Measurements from ENCODE around the gene NPDC1. TPM values are rescaled to one million over a fixed set of nuclear protein-coding genes. Genes with fewer than 3 reads are reported as not detected.
A peak's percentile ranks its signal among the peaks of the same experiment; 100 is the strongest.

The NPDC1 gene
- 44.1 and 49.2 TPM in 2 replicates for total RNA-seq (2022)
- Bru-seq, nascent RNA = percentile 51 among the genes with signal in this experiment
- BruChase-seq, experiment 1, labeled RNA remaining after a 2-hour chase = percentile 60 among the genes with signal in this experiment
- percentile 76 among the genes with signal in this experiment for BruChase-seq, experiment 2, labeled RNA remaining after a 6-hour chase
- long read RNA-seq, transcript NPDC1-202 (9 exons, 1,494 nt) = major isoform, 40 of 48 reads
- long read RNA-seq, partial matches to known transcripts = 2 of 48 reads
- long read RNA-seq, other reads (novel, unspliced or antisense) = 5 of 48 reads

DNA sequence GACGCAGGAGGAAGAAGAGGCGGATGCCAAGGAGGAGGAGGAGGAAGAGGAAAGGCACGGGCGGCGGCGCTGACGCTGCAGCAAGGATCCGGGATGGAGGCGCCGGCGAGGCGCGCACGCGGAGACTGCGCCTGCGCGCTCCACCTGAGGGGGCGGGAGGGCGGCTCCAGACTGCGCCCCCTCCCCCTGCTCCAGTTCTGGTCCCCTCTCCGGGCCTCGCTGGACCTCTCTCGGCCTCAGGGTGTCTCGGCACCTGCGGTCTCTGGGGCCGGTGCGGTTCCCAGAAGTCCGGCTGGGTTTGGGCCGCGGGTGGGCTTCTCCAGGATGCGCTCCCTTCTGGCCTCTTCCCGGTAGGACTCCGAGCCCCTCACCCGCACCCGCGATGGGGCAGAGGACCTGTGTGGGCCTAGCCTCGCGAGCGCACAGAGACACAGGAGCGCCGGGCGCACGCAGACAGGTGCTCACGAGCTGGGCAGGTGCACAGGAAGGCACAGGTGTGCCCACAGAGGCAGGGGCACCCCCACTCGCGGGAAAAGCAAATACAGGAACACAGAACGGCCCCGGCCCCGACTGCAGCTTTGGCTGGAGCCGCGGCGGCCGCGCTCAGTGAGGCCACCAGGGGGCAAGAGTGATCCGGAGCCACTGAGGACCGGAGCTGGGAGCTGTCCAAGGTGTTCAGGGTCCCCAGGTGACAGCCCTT lies at the start of gene NPDC1:
NPDC1 (minus strand) TSS at position 90 of the 700 bp plus-strand sequence. CDS start 188 bp downstream, outside the sequence.
- intact Hi-C loops (cut with micrococcal nuclease; ENCODE audit: unreplicated experiment) = loop anchor here (1.0 kb wide), 1 partner anchor 24 kb away; the partner anchor contains the start of gene SAPCD2
- peak; percentile 89 to 95 for DNase-seq
- CTCF ChIA-PET = interaction anchor here (0.6 to 1.6 kb wide), 29 partner anchors 9 to 633 kb away, joined by 3 to 57 read pairs (median 6); partner anchors contain the start of genes CLIC3, MAN1B1, PAXX and RNF224
- no peaks in the 10 kb centered on the region for H3K4me1 Mint-ChIP-seq (ENCODE audit: low read depth, unreplicated experiment)
- no peaks in the 10 kb centered on the region for H3K9me3 Mint-ChIP-seq (ENCODE audit: unreplicated experiment)
- POLR2A ChIA-PET = interaction anchor here (0.5 to 1.0 kb wide), 7 partner anchors 24 to 190 kb away, joined by 3 to 7 read pairs (median 4); partner anchors contain the start of genes MAN1B1, SAPCD2 and TRAF2
- no peaks in the 10 kb centered on the region for H3K27me3 Mint-ChIP-seq (ENCODE audit: insufficient read depth, unreplicated experiment)
- H3K27ac Mint-ChIP-seq (ENCODE audit: unreplicated experiment) = no peak within 1 kb of the TSS
- no peaks in the 10 kb centered on the region for H3K27me3 ChIP-seq (replicated peaks; ENCODE audit: control insufficient read depth, insufficient read depth, low read length)
- H3K4me3 Mint-ChIP-seq (ENCODE audit: unreplicated experiment) = peak within 1 kb of the TSS; percentile 79
- H3K4me1 ChIP-seq = 0 out of 2 replicates have a peak, but pooled peaks cover 5% of the 10 kb centered on the region
- TF ChIP-seq, protein P1, sequence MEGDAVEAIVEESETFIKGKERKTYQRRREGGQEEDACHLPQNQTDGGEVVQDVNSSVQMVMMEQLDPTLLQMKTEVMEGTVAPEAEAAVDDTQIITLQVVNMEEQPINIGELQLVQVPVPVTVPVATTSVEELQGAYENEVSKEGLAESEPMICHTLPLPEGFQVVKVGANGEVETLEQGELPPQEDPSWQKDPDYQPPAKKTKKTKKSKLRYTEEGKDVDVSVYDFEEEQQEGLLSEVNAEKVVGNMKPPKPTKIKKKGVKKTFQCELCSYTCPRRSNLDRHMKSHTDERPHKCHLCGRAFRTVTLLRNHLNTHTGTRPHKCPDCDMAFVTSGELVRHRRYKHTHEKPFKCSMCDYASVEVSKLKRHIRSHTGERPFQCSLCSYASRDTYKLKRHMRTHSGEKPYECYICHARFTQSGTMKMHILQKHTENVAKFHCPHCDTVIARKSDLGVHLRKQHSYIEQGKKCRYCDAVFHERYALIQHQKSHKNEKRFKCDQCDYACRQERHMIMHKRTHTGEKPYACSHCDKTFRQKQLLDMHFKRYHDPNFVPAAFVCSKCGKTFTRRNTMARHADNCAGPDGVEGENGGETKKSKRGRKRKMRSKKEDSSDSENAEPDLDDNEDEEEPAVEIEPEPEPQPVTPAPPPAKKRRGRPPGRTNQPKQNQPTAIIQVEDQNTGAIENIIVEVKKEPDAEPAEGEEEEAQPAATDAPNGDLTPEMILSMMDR (IDR thresholded peaks at IDR 0.05; ENCODE audit: insufficient read depth in 1 of 2, low read depth in 1 of 2, low read length in 1 of 2, severe bottlenecking in 1 of 2, unreplicated experiment in 1 of 2) = peak; percentile 85 to 97
- BruUV-seq (replicated peaks) = no TSS peak
- H3K9me3 ChIP-seq = no peaks in the 10 kb centered on the region
- H3K36me3 ChIP-seq (ENCODE audit: control insufficient read depth, insufficient read depth, low read length) = no peaks in the 10 kb centered on the region
- peak within 1 kb of the TSS; percentile 63 for H3K4me3 ChIP-seq (ENCODE audit: low read depth, low read length)
- H3K36me3 Mint-ChIP-seq (ENCODE audit: insufficient read depth, unreplicated experiment) = no peaks in the 10 kb centered on the region

- Mint-ChIP-seq H3K4me3 (ENCODE audit: unreplicated experiment) (no peak overlapping the region), H3K27ac (ENCODE audit: unreplicated experiment) (peak overlapping the region; percentile 47), H3K4me1 (ENCODE audit: low read depth, unreplicated experiment) (peaks cover 15% of the 10 kb centered on the region), H3K9me3 (ENCODE audit: unreplicated experiment) (no peaks in the 10 kb centered on the region), H3K36me3 (ENCODE audit: insufficient read depth, unreplicated experiment) (peaks cover 21% of the 10 kb centered on the region), H3K27me3 (ENCODE audit: insufficient read depth, unreplicated experiment) (no peaks in the 10 kb centered on the region)
- BruUV-seq (replicated peaks) = no TSS peak
- peak in 1 of 2 experiments; percentile 26 for DNase-seq
- TF ChIP-seq, protein P1 (IDR thresholded peaks at IDR 0.05; ENCODE audit: insufficient read depth in 1 of 2, low read depth in 1 of 2, low read length in 1 of 2, severe bottlenecking in 1 of 2, unreplicated experiment in 1 of 2) = no peak
- ChIA-PET POLR2A (no interaction called here), CTCF (interaction anchor here (1.1 kb wide), 1 partner anchor 25 kb away, joined by 6 read pairs; no protein-coding TSS in a partner anchor)
- intact Hi-C loops (cut with micrococcal nuclease; ENCODE audit: unreplicated experiment) = no loop called here
- Histone ChIP-seq H3K36me3 (ENCODE audit: control insufficient read depth, insufficient read depth, low read length) (no peaks in the 10 kb centered on the region; the same call in 1 of the 2 replicates), H3K4me3 (ENCODE audit: low read depth, low read length) (no peak overlapping the region), H3K27me3 (replicated peaks; ENCODE audit: control insufficient read depth, insufficient read depth, low read length) (no peaks in the 10 kb centered on the region), H3K9me3 (no peaks in the 10 kb centered on the region), H3K4me1 (peaks cover 7% of the 10 kb centered on the region)
Measured at GRCh38 chr9:137089232-137089947, 43.4 kb upstream of the NPDC1 start.

DNA sequence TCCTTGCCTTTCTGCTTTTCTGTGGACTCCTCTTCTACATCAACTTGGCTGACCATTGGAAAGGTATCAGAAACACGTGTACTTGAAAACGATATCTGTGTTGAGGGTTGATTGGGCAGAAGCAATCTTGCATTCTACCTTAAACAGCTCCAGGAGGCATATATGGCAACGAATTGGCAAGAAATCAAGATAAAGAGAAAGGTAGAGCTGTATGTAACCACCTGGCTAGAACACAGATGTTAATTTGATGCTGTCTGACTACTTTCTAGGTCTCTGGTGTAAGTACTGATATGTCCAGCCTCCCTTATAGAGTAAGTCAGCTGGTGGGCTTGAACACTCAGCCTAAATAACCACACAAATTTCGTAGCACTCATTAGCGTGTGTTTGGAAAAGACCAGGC lies 42.1 kb upstream of the NPDC1 start:
- CTCF ChIA-PET = interaction anchor here (0.6 kb wide), 1 partner anchor 205 kb away, joined by 5 read pairs; no protein-coding TSS in a partner anchor
- Mint-ChIP-seq H3K9me3 (ENCODE audit: unreplicated experiment) (no peaks in the 10 kb centered on the region), H3K27ac (ENCODE audit: unreplicated experiment) (peak overlapping the region; percentile 76)

More for the DNA sequence above, 42.1 kb upstream of the NPDC1 start:
- Histone ChIP-seq H3K9me3 (no peaks in the 10 kb centered on the region), H3K27me3 (replicated peaks; ENCODE audit: control insufficient read depth, insufficient read depth, low read length) (no peaks in the 10 kb centered on the region), H3K4me1 (peaks cover 7% of the 10 kb centered on the region), H3K36me3 (ENCODE audit: control insufficient read depth, insufficient read depth, low read length) (no peaks in the 10 kb centered on the region; the same call in 1 of the 2 replicates), H3K4me3 (ENCODE audit: low read depth, low read length) (no peak overlapping the region)
- TSS peak; percentile 30 for BruUV-seq (replicated peaks)
- no peaks in the 10 kb centered on the region for H3K27me3 Mint-ChIP-seq (ENCODE audit: insufficient read depth, unreplicated experiment)
- intact Hi-C loops (cut with micrococcal nuclease; ENCODE audit: unreplicated experiment) = no loop called here
- peak overlapping the region; percentile 100 for H3K4me3 Mint-ChIP-seq (ENCODE audit: unreplicated experiment)
- H3K4me1 Mint-ChIP-seq (ENCODE audit: low read depth, unreplicated experiment) = peaks cover 15% of the 10 kb centered on the region
- POLR2A ChIA-PET = interaction anchor here (0.6 kb wide), 1 partner anchor 18 kb away, joined by 4 read pairs; the partner anchor contains the start of gene SAPCD2
- TF ChIP-seq, protein P1 (IDR thresholded peaks at IDR 0.05; ENCODE audit: insufficient read depth in 1 of 2, low read depth in 1 of 2, low read length in 1 of 2, severe bottlenecking in 1 of 2, unreplicated experiment in 1 of 2) = no peak
- no peak for DNase-seq
- H3K36me3 Mint-ChIP-seq (ENCODE audit: insufficient read depth, unreplicated experiment) = peaks cover 21% of the 10 kb centered on the region

Data from Caco-2 (cell line).